Right ventricle myocardium inferior (tissue), 1 donor: Measurements from ENCODE around the gene IL6ST. TPM values are rescaled to one million over a fixed set of nuclear protein-coding genes. Genes with fewer than 3 reads are reported as not detected.
"Not testable (repeated sequence)": the region's sequence is repeated elsewhere in the genome, so short reads cannot be mapped to it uniquely, and the experiment has no call there.

Source experiments
- ATAC-seq: fragments of 200-7000 bp; cut with Tn5 transposase; one replicate; pipeline ENCODE4 v1.9.1; 2020; ENCODE audit warnings: mild to moderate bottlenecking, moderate library complexity
- DNase-seq: peaks from one replicate; pipeline ENCODE4 v3.0.0; 2021; ENCODE audit errors: missing footprints
- intact Hi-C: fragments of 100-400 bp; cut with DNase I; formaldehyde crosslinking; loops from one replicate; pipeline ENCODE4 v1.11.0; 2022
- long read RNA-seq: library from polyadenylated mRNA; unstranded; transcript quantifications from one replicate; pipeline ENCODE4 v2.0.0, GENCODE V29; 2021
- total RNA-seq: library from RNA; stranded (reverse); fragmentation: NEBNext Ultra II Directional; extraction: Animal tissue kit (Norgen Biotek cat#: 25700); gene quantifications from one replicate; pipeline ENCODE4 v1.2.1, GENCODE V29; 2021
- donor health status: DM: no; HTN: yes; CAD: no; lungs with severe emphysema.

IL6ST gene
- total RNA-seq = 145 TPM
- long read RNA-seq, full-length matches to known transcripts = 11 of 21 reads
- long read RNA-seq, partial matches to known transcripts = 6 of 21 reads
- long read RNA-seq, other reads (novel, unspliced or antisense) = 4 of 21 reads

DNA sequence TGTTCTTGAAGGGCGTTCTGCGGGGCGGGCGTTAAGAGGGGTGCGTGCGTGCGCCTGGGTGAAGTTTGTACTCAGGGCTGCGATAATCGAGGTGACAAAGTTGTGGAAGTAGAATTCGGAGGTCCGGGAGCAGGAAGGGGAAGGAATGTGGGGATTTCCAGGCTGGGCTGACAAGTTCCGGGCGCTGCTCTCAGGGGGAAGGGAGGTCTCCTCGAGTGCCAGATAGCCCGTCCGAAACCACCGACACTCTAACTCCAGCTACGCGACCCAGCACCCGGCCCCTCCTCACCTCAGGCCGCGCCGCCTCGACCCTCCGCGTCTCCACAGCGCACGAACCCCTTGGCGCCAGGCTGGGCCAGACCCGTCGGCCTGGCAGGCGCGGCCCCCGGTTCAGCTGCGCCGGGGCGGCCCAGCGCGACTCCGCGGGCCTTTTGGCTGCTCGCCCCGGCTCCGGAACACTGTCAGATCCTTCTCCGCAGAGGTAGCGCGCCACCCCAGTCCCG lies at the start of gene IL6ST:
Gene IL6ST (minus strand): TSS at position 469 of the 503 bp plus-strand sequence. CDS start 18,685 bp downstream, outside the sequence.
- DNase-seq (no peak), ATAC-seq (peak; percentile 64)
- intact Hi-C loops = loop anchor here (2.0 to 10.0 kb wide), 4 partner anchors 48 to 282 kb away; partner anchors contain the start of gene SLC38A9

DNA sequence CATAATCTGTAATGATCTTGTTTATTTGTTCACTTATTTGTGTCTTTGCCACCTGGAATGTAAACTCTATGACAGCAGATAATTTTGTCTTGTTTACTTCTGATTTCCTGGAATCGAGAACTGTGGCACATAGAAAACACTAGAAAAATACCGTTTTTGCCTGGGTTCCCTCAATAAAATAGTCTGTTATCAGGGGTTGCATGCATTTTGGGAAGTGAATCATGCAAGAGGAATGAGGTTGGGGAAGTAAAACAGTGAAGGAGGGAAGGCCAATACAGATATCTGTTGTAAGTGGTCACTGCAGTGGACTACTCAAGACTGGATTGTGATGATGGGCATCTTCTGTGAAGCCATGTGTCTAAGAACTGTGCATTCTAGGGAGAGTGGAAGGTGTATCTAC lies 45.2 kb upstream of the IL6ST start:
- ATAC-seq = no peak
- DNase-seq = no peak
- intact Hi-C loops = no loop called here

DNA sequence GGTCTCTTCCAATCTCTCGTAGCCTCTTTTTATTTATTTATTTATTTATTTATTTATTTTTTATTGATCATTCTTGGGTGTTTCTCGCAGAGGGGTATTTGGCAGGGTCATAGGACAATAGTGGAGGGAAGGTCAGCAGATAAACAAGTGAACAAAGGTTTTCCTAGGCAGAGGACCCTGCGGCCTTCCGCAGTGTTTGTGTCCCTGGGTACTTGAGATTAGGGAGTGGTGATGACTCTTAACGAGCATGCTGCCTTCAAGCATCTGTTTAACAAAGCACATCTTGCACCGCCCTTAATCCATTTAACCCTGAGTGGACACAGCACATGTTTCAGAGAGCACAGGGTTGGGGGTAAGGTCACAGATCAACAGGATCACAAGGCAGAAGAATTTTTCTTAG lies 43.4 kb upstream of the IL6ST start:
- ATAC-seq, DNase-seq, intact Hi-C loops: not testable (repeated sequence)

DNA sequence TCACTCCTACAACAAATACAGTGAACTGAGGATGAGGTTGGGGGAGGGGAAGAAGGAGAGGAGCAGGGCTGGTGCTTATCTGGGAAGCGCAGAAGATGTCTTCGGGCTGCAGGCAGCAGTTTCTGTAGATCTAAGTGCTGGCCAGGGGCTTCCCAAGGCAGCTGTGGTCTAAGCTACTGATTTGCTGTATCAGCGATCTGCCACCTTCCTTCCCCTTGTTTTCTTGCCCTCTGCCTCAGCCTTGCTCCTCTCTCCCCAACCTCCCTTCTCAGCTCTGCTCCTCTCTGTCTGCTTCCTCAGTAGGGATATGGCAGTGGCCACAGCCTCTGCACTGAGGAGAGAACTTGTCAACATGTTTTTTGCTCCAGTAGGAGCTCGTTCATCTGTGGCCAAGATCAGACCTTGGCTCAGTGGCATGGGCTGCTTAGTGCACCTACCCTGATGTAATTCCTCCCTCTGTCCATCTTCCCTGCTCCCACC lies 42.8 kb upstream of the IL6ST start:
- ATAC-seq = peak; percentile 48
- intact Hi-C loops = no loop called here
- no peak for DNase-seq

GRCh38 chr5:56035394-56035793 lies 40.6 kb upstream of the IL6ST start:
- ATAC-seq, intact Hi-C loops, DNase-seq: not testable (repeated sequence)

- intact Hi-C loops, DNase-seq, ATAC-seq: not testable (repeated sequence)
These were observed 35.3 kb upstream of the IL6ST start for GRCh38 chr5:56029871-56030630.

DNA sequence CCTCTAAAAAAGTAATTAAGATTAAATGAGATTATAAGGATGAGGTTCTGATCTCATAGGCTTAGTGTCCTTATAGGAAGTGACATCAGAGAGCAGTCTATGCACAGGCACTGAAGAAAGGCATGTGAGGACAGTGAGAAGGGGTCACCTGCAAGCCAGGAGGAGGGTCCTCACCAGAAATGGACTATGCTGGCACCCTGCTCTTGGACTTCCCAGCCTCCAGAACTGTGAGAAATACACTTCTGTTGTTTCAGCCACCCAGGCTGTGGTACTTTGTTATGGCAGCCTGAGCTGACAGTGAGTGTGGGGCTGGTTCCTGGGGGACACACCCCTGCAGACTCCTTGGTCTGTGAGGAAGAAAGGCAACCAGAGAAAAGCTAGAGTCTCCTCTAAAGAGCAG lies 34.7 kb upstream of the IL6ST start:
- no peak for ATAC-seq
- no peak for DNase-seq
- intact Hi-C loops = no loop called here

DNA sequence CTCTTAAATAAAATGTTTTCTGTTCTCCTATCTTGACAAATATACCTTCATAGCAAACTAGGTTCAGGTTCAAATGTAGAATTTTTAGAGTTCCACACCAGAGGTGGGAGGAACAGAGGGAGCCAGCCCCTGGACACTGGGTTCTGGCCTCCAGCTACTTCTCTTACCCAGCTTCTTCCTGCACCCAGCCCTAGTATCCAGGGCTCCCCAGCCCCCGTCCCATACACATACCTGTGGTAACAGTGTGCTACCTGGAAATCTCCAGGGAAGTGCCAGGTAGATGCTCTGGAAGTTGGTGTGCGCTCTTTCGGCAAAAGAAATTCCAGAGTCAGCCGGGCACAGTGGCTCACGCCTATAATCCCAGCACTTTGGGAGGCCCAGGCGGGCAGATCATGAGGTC lies 33.9 kb upstream of the IL6ST start:
- ATAC-seq (no peak), DNase-seq (no peak)
- intact Hi-C loops = no loop called here

DNA sequence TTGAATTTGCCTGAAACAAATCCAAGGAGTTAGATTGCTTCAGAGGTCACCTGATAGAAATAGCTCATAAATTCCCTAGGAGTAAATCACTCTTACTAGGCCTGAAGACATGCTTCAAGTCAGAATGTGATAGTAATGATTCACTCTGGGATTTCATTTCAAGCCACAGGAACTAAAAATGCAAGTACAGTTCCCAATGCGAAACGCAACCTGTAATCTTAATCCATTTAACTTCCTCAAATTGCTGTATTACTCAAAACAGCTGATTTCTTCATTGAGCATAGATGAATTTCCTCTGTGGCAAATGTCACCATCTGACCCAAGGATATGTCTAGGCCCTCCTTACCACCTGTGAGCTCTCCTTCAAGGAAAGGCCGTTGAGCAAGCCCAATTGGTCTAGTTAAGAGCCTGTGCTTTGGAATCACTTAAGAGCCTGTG lies 32.1 kb upstream of the IL6ST start:
- intact Hi-C loops = no loop called here
- ATAC-seq = no peak

GRCh38 chr5:56025151-56025885 lies 30.6 kb upstream of the IL6ST start:
- no peak for ATAC-seq
- no peak for DNase-seq
- intact Hi-C loops = no loop called here

More for the DNA sequence above, 32.1 kb upstream of the IL6ST start:
- DNase-seq = no peak

DNA sequence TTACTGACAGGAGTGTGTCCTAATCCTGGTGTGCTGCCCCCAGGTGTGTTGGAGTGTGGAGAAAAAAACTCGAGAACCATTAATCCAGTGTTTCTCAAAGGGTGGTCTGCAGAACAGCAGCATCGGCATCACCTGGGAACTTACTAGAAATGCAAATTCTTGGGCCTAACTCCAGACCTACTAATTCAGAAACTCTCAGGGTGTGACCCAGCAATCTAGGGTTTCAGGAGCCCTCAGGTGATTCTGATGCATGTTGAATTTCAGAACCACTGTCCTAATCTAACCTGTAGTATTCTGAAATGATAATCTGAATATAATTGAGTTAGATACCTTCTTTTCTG lies 30.0 kb upstream of the IL6ST start:
- DNase-seq (no peak), ATAC-seq (no peak)
- intact Hi-C loops = no loop called here

GRCh38 chr5:56023296-56023695 lies 28.5 kb upstream of the IL6ST start:
- intact Hi-C loops = no loop called here
- ATAC-seq (no peak), DNase-seq (no peak)

DNA sequence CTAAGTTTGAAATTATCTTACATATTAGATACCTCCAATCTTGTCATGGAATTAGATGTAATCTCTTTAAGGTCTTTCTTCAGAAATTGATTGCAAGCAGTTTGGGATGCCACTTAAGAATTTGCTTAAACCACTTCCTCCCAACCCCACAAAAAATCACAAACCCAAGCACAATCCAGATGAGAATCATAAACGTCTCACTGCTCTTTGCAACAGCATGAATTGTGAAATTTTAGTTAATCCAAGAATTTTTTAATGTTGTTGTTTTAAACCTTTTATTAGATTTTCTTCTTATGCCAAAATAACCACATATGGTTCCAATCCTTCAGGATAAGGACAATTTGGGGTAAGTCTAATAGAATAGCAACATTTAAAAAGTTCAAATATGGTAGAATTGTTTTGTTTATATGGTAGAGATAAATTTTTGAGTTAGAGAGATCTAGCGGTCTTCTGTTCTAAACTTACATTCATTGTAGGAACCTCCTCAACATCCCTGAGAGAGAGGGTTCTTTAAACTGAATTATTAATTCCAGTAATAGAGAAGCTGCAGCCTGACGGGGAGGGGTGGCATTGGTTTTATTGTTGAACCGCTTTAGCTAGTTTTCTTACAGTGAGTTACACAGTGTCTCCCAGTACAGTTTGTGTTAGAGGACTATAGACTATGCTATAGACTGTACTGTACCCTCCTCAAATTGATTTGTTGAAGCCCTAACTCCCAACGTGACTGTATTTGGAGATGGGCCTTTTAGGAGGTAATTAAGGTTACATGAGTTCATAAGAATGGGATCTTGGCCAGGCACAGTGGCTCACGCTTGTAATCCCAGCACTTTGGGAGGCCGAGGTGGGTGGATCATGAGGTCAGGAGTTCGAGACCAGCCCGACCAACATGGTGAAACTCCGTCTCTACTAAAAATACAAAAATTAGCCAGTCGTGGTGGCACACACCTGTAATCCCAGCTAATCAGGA lies 24.8 kb upstream of the IL6ST start:
- DNase-seq = no peak
- intact Hi-C loops = no loop called here
- ATAC-seq = no peak

GRCh38 chr5:56018832-56019231 lies 24.1 kb upstream of the IL6ST start:
- intact Hi-C loops = no loop called here
- ATAC-seq (no peak), DNase-seq (no peak)

DNA sequence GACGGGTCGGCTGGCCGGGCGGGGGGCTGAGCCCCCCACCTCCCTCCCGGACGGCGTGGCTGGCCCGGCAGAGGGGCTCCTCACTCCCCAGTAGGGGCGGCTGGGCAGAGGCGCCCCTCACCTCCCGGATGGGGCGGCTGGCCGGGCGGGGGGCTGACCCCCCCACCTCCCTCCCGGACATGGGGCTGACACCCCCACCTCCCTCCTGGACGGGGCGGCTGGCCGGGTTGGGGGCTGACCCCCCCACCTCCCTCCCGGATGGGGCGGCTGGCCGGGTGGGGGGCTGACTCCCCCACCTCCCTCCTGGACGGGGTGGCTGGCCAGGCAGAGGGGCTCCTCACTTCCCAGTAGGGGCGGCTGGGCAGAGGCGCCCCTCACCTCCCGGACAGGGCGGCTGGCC lies 19.9 kb upstream of the IL6ST start:
- DNase-seq, intact Hi-C loops, ATAC-seq: not testable (repeated sequence)

DNA sequence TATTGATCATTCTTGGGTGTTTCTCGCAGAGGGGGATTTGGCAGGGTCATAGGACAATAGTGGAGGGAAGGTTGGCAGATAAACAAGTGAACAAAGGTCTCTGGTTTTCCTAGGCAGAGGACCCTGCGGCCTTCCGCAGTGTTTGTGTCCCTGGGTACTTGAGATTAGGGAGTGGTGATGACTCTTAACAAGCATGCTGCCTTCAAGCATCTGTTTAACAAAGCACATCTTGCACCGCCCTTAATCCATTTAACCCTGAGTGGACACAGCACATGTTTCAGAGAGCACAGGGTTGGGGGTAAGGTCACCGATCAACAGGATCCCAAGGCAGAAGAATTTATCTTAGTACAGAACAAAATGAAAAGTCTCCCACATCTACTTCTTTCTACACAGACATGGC lies 19.2 kb upstream of the IL6ST start:
- ATAC-seq, intact Hi-C loops, DNase-seq: not testable (repeated sequence)

DNA sequence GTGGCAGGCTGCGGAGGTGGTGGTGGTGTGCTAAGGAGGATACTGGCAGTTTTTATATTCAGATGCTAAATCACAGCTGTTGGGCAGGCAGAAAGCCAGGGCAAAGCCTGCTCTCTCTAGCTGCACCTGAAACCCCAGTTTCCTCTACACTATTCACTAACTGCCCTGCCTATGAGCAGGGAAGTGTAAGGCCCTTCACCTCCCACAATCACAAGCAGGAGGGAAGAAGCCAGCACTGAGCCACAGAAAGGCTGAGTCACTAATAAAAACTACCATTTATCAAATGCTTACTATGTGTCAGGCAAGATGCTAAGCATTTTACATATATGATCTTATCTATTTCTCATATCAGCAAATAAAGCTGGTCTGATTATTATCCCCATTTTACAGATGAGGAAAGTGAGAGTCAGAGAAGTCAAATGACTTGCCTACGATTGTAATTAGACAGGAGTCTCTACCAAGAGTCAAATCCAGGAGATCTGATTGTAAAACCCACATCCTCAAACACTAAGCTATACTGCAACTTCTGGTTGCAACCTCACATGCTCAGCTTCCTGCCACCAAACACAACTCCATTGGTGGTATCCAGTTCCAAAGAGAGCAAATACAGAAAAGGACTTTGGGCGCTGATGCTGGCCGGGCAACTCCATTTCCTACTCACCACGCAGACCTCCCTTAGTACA lies 17.7 kb upstream of the IL6ST start:
- DNase-seq (no peak), ATAC-seq (peak; percentile 60)
- intact Hi-C loops = no loop called here

DNA sequence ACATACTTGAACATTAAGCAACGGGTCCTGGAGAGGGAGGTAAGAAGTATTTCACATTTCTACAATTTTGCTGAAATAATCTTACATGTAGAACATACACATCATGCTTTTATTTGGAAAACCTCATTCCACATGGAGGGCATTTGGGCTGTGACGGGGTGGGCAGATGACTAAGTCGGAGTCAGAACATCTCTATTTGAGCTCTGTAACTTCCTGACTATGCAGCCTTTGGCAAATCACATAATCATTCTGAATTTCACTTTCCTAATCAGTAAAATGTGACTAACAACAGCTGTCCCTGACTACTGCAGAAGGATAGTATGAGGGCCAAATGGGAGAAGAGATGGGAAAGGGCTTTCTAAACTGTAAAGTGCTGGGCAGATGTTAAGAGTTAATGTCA lies 17.1 kb upstream of the IL6ST start:
- no peak for DNase-seq
- intact Hi-C loops = no loop called here
- peak; percentile 82 for ATAC-seq
